Prostate gland (tissue), 2 donors: ENCODE data around the gene HARS2.

Experiments used
- CTCF ChIP-seq, 4 experiments: fragments of 200-600 bp in 2 of 4; fragments of 450-650 bp in 2 of 4; sonication (generic) in 2 of 4; IDR thresholded peaks; 1 replicate in 3 of 4; 2 replicates in 1 of 4; pipeline ENCODE4 v1.5.1; 2016 to 2019; ENCODE audit warnings: antibody characterized with exemption in 4 of 4, mild to moderate bottlenecking in 2 of 4, moderate library complexity in 2 of 4
- POLR2A ChIP-seq: fragments of 450-650 bp; IDR thresholded peaks from one replicate; pipeline ENCODE4 v1.6.1; 2016; ENCODE audit warnings: antibody characterized with exemption, mild to moderate bottlenecking
- POLR2AphosphoS5 ChIP-seq: sonication (generic); formaldehyde crosslinking; IDR thresholded peaks from one replicate; pipeline ENCODE4 v1.6.1; 2017; ENCODE audit warnings: antibody characterized with exemption

GRCh38 chr5:140741967-140742366, 50.7 kb downstream of the HARS2 start:
- TF ChIP-seq CTCF (IDR thresholded peaks at IDR 0.05) (no peak), POLR2A (no peak), POLR2AphosphoS5 (no peak)
